Lower leg skin (tissue), 4 donors: ENCODE data around the gene MCRIP2. TPM values are rescaled to one million over a fixed set of nuclear protein-coding genes. Genes with fewer than 3 reads are reported as not detected.

ENCODE experiments used
- DNase-seq, 2 donors: peaks; one replicate each; pipeline ENCODE4 v3.0.0-alpha.2; 2019; ENCODE audit warnings: low spot score in 2 of 2
- H3K4me3 ChIP-seq: fragments of 200-600 bp; sonication (generic); 2 replicates; pipeline ENCODE4 v1.5.1; 2017; ENCODE audit warnings: mild to moderate bottlenecking, low read depth; ENCODE audit not compliant: poor library complexity, severe bottlenecking
- CTCF ChIP-seq, 3 donors: fragments of 450-650 bp; IDR thresholded peaks; one replicate each; pipeline ENCODE4 v1.5.1; 2016; ENCODE audit warnings: antibody characterized with exemption in 3 of 3, mild to moderate bottlenecking in 3 of 3, moderate library complexity in 2 of 3
- POLR2A ChIP-seq, 2 donors: fragments of 450-650 bp; IDR thresholded peaks; one replicate each; pipeline ENCODE4 v1.6.1; 2016 to 2017; ENCODE audit warnings: antibody characterized with exemption in 2 of 2, mild to moderate bottlenecking in 1 of 2, moderate library complexity in 1 of 2
- WGBS, 2 donors: methylation state at CpG; one replicate each; pipeline ENCODE4 v1.1.5; 2018; 5-methylcytosine and 5-hydroxymethylcytosine counted together
- intact Hi-C: fragments of 100-400 bp; cut with DNase I; formaldehyde crosslinking; loops from one replicate; pipeline ENCODE4 v1.15.0; 2023; ENCODE audit warnings: low total_unique reads
- total RNA-seq, 4 donors: library from RNA; depleted of rRNA; stranded (reverse); fragments of >200 nt; gene quantifications; one replicate each; pipeline ENCODE4 v1.1.0, GENCODE V29; 2016

The MCRIP2 gene, protein sequence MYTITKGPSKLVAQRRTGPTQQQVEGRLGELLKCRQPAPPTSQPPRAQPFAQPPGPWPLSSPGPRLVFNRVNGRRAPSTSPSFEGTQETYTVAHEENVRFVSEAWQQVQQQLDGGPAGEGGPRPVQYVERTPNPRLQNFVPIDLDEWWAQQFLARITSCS
- 10 to 100 TPM; 10.5 to 31.3 (median 23.2) TPM for total RNA-seq

- DNase-seq, result peak; percentile 62 to 95
- intact Hi-C loops, result no loop called here
- TF ChIP-seq POLR2A (IDR thresholded peaks at IDR 0.05), result no peak
- no peak for TF ChIP-seq CTCF (IDR thresholded peaks at IDR 0.05)
- peak within 1 kb of the TSS; percentile 60 for H3K4me3 ChIP-seq
- WGBS, 2 donors, result 1% methylated on average over 31 of the region's 81 CpGs; no CpG with 5 or more reads in 1 of the 2 donors
Measured at GRCh38 chr16:641326-642188, at the start of gene MCRIP2. Gene MCRIP2, plus strand, starts transcription at chr16:641828. Its CDS starts 164 bp downstream, at chr16:641992.

- intact Hi-C loops, result no loop called here
- 41 to 57% methylated on average over 13 to 15 of the region's 15 CpGs for WGBS, 2 donors
- TF ChIP-seq CTCF (IDR thresholded peaks at IDR 0.05), result no peak
- TF ChIP-seq POLR2A (IDR thresholded peaks at IDR 0.05), result no peak
- no peak overlapping the region for H3K4me3 ChIP-seq
- no peak for DNase-seq
Measured at GRCh38 chr16:591892-592517, 49.6 kb upstream of the MCRIP2 start.

DNA sequence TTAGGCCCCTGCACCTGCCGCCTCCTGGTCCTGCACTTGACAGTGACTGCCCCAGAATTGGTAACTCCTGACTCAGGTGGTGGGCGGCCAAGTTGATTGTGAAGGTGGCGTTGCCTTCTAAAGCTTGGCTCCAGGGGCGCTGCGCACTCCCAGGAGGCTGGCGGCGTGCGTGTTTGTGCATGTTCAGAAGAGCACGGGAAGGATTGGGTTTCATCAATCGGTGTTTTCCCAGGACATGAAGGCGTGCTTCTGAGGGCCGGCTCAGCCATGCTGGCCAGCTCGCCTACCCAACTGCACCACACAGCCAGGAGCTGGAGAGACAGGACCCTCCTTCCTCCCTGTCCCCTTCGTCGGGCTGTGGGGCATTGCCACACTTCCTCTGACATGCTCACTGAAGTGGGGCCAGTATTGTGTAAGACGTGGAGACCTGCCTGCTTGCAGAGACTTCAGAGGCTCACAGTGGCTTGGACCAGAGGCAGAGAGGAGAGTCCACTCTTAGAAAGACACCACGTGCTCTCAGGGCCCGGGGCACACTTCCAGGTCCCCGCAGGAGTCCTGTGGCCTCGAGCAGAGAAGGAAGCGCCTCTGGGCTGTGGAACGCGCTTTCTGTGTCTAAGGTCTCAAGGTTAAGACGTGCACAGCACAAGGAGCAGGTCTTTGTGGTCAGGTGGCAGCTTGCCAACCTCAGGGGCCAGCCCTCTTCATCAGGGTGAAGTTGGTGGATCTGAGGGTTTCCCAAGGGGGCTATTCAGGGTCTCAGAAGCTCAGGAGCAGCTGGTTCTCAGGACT lies 48.9 kb upstream of the MCRIP2 start:
- no peak overlapping the region for H3K4me3 ChIP-seq
- TF ChIP-seq POLR2A (IDR thresholded peaks at IDR 0.05) (no peak), CTCF (IDR thresholded peaks at IDR 0.05) (peak in 1 of 3 donors; percentile 31)
- peak in 1 of 2 donors; percentile 55 for DNase-seq
- 27 to 58% methylated on average over 21 to 23 of the region's 24 CpGs for WGBS, 2 donors
- intact Hi-C loops, result no loop called here

- DNase-seq, result no peak
Measured at GRCh38 chr16:593406-593805, 48.2 kb upstream of the MCRIP2 start.

More at GRCh38 chr16:593406-593805, 48.2 kb upstream of the MCRIP2 start:
- H3K4me3 ChIP-seq, result no peak overlapping the region
- intact Hi-C loops, result no loop called here
- WGBS, 2 donors, result 62 to 77% methylated on average over 9 of the region's 9 CpGs
- TF ChIP-seq POLR2A (IDR thresholded peaks at IDR 0.05) (no peak), CTCF (IDR thresholded peaks at IDR 0.05) (no peak)
